ENCODE results near the gene GLOD4. TPM values are rescaled to one million over a fixed set of nuclear protein-coding genes. Genes with fewer than 3 reads are reported as not detected.

Gene GLOD4
- total and polyA plus RNA-seq, 8 donors, result 46.5 to 105 (median 93.2) TPM

- H3K27me3 ChIP-seq, result peaks cover 0 to 24% of the 10 kb centered on the region in 2 donors
- no peaks in the 10 kb centered on the region for H3K9me3 ChIP-seq
- intact Hi-C loops (cut with DNase I), result no loop called here
- DNase-seq, result no peak
- no peak overlapping the region for H3K27ac ChIP-seq
- no peak overlapping the region for H3K4me3 ChIP-seq
- no peak for ATAC-seq
- H3K4me1 ChIP-seq, result peaks cover 0 to 30% of the 10 kb centered on the region in 2 donors
- no peaks in the 10 kb centered on the region for H3K36me3 ChIP-seq
- TF ChIP-seq CTCF (IDR thresholded peaks at IDR 0.05), result no peak
Observed at GRCh38 chr17:728911-729310, 53.2 kb downstream of the GLOD4 start.

- peak; percentile 74 for ATAC-seq
- peaks cover 0 to 12% of the 10 kb centered on the region in 2 donors for H3K4me1 ChIP-seq
- DNase-seq, result peak in 1 of 4 donors; percentile 49
- H3K27me3 ChIP-seq, result peaks cover 0 to 2% of the 10 kb centered on the region in 2 donors
- H3K36me3 ChIP-seq, result no peaks in the 10 kb centered on the region
- no peaks in the 10 kb centered on the region for H3K9me3 ChIP-seq
- peak overlapping the region in 1 of 2 donors; percentile 76 for H3K27ac ChIP-seq
- intact Hi-C loops (cut with DNase I), result no loop called here
- no peak for TF ChIP-seq CTCF (IDR thresholded peaks at IDR 0.05)
- no peak overlapping the region for H3K4me3 ChIP-seq
Observed at GRCh38 chr17:726271-726919, 55.7 kb downstream of the GLOD4 start.

GRCh38 chr17:725746-726145 lies 56.3 kb downstream of the GLOD4 start:
- intact Hi-C loops (cut with DNase I), result no loop called here
- H3K9me3 ChIP-seq, result no peaks in the 10 kb centered on the region
- DNase-seq, result no peak
- no peaks in the 10 kb centered on the region for H3K36me3 ChIP-seq
- H3K4me3 ChIP-seq, result no peak overlapping the region
- H3K4me1 ChIP-seq, result peaks cover 0 to 8% of the 10 kb centered on the region in 2 donors
- no peak for TF ChIP-seq CTCF (IDR thresholded peaks at IDR 0.05)
- H3K27ac ChIP-seq, result peak overlapping the region in 1 of 2 donors; percentile 76
- H3K27me3 ChIP-seq, result no peaks in the 10 kb centered on the region
- peak; percentile 84 for ATAC-seq

GRCh38 chr17:725084-725483 lies 57.0 kb downstream of the GLOD4 start:
- no peak overlapping the region for H3K4me3 ChIP-seq
- H3K27me3 ChIP-seq, result no peaks in the 10 kb centered on the region
- H3K9me3 ChIP-seq, result no peaks in the 10 kb centered on the region
- intact Hi-C loops (cut with DNase I), result no loop called here
- H3K27ac ChIP-seq, result no peak overlapping the region
- TF ChIP-seq CTCF (IDR thresholded peaks at IDR 0.05), result no peak
- peaks cover 0 to 8% of the 10 kb centered on the region in 2 donors for H3K4me1 ChIP-seq
- ATAC-seq (no peak), DNase-seq (no peak)
- no peaks in the 10 kb centered on the region for H3K36me3 ChIP-seq

- H3K9me3 ChIP-seq, result no peaks in the 10 kb centered on the region
- no peak for ATAC-seq
- no peak overlapping the region for H3K27ac ChIP-seq
- DNase-seq, result no peak
- H3K36me3 ChIP-seq, result no peaks in the 10 kb centered on the region
- peaks cover 0 to 7% of the 10 kb centered on the region in 2 donors for H3K4me1 ChIP-seq
- TF ChIP-seq CTCF (IDR thresholded peaks at IDR 0.05), result no peak
- H3K27me3 ChIP-seq, result no peaks in the 10 kb centered on the region
- intact Hi-C loops (cut with DNase I), result no loop called here
- H3K4me3 ChIP-seq, result no peak overlapping the region
Observed at GRCh38 chr17:721540-721937, 60.5 kb downstream of the GLOD4 start.

Data from left lung (tissue), 10 donors.